Activated T-helper 9 cell treated with anti-CD3 and anti-CD28 coated beads, Interleukin-2, amount 50 U/mL, for 16 hours (primary cell): ENCODE data around the gene HPS1.

Experiments used
- DNase-seq: peaks from one replicate; pipeline ENCODE4 v3.0.0-alpha.2; 2020; ENCODE audit warnings: low read depth

Gene HPS1

DNA sequence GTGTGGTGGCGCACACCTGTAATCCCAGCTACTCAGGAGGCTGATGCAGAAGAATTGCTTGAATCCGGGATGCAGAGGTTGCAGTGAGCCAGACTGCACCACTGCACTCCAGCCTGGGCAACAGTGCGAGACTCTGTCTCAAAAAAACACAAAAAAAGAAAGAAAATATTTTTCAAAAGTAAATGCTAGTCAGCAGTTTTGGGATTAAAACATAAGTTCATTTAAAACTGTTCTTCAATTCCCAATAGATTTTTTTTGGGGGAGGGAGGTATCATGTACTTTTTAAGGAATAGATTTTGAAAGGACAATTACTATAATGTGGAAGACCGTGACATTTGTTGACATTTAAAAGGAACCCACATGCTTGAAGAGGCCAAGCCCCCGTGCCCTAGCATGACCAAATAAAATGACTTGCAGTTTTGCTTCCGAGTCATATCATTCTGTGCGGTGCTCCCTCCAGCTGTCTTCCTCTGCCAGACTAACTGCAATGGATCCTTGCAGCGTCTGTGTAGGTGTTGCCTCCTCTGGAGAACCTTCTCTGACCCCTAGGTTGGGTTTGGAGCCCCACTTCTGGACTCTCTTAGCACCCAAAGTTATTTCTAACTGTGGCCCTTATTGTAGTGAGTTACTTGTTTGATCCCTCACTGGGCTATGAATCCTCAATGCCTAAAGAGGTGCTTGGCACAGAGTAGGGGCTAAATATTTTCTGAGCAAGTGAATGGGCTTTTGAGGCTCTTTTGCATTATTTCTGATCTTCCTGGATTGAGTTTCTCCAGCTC, 17.4 kb upstream of the HPS1 start:
- no peak for DNase-seq

DNA sequence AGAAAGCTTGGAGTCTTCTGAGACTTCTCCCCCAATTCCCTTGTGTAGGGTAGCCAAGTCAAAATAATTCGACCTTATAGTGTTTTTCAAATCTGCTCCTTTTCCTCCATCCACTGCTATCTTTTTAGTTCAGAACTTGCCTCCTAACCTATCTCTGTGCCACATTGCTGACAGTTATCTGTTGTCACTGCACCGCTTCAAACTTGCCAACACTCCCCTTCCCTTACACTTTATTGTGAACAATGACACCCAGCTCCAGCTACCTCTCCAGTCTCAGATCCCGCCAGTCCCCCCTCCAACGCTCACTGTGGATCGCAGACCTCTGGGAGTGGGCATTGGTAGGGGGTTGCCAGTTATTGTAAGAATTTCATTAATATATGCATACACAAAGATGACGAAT, 16.3 kb upstream of the HPS1 start:
- DNase-seq = no peak

DNA sequence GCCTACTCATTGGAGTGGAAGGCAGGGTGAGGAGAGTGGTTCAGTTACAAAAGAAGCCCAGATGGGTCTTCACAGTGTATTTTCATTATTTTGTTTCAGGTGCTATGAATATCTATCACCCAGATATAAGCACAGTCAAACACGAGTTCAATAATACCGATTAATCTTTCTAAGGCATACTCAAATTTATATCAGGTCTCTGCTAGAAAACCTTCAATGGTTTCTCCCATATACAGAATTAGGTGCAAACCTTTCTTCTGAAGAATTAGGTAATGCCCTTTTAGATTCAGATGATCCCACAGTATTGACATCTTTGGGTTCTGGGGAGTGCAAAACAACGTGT, 14.7 kb upstream of the HPS1 start:
- no peak for DNase-seq

DNA sequence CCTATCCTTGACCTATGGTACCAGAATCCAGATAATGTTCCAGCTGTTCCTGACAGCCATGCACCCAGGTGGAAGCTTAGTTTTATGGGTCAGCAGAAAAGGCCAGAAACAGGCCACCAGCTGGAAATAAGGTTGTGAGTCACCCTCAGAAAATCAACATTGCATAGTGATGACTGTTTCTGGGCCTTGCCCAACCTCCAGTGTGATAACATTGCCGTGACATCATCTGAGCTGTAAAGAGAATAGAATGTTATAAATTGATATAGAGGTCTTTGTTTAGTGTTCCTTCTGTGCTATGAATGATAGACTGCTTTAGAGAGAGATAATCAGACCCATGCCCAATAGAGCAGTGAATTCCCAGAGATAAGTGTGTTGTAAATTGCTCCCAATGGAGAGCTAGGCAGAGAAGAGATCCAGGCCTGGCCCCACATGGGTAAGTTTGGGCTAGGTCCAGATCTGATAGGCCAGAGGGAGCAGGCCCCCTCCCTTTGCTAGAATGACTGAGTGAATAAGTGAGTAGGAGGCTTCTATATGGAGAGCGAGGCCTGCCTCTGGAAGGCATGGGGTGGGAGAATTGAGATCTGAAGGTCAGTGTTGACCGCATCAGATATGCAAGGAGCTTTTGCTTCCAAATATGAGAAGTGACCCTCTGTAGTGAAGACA, 14.2 kb upstream of the HPS1 start:
- DNase-seq = no peak

DNA sequence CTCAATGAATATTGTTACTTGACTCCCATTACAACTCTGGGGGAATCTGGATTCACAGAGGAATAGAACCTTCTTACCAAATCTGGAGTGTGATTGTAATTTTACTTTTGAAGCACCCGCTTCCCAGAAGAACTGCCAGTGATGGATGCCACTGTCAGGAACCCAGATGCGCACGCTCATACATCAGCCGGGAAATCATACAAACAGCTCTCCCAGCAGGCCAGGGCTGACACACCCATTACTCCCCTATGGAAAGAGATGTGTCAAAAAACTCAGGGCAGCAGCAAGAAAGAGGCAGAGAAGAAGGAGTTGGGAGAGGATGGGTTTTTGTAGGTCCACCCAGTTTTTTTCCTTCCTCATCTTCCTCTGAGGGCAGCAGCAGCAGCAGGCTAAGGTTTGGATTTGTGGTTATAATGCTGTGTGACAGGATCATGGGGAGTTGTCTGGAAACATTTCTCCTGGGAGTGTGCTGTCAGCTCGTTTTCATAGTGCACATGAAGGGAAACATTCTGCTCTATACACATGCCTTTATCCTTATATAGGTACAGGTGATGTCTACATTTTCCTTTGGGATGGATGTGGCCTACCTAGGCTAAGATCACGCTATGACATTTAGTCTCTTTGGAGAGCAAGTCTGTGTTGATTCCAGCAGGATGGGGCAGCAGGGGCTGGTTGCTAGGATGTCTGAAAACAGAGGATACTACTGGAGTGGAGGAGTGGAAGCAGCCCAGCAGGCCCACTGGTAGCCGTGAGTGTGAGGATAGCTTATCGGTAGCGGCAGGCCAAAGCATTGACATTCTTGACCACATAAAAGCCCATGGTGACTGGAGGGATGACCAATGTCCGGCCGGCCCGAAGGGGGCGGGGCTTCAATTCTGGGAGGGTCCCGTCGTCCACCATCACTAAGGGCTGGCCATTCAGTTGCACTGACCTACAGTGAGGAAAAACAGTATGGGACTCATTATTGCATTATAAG, 12.4 kb upstream of the HPS1 start:
- no peak for DNase-seq

DNA sequence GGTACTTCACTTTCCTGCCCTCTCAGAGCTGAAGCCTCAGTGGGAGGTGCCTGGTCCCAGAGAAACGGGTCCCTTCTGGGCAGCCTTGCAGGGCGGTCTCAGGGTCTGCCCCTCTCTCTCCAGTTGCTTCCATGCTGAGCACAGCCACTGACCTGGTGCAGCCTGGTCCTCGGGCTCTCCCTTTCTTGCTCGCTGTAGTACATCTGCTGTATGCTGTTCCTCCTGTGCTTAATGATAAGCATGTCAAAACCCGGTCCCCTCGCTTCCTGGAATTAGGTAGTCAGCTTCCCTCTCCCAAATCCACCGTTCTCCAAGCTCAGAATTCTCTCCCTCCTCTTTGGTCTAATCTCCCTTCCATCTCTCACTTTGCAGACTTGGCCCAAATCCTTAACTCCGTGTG, 11.0 kb upstream of the HPS1 start:
- no peak for DNase-seq

DNA sequence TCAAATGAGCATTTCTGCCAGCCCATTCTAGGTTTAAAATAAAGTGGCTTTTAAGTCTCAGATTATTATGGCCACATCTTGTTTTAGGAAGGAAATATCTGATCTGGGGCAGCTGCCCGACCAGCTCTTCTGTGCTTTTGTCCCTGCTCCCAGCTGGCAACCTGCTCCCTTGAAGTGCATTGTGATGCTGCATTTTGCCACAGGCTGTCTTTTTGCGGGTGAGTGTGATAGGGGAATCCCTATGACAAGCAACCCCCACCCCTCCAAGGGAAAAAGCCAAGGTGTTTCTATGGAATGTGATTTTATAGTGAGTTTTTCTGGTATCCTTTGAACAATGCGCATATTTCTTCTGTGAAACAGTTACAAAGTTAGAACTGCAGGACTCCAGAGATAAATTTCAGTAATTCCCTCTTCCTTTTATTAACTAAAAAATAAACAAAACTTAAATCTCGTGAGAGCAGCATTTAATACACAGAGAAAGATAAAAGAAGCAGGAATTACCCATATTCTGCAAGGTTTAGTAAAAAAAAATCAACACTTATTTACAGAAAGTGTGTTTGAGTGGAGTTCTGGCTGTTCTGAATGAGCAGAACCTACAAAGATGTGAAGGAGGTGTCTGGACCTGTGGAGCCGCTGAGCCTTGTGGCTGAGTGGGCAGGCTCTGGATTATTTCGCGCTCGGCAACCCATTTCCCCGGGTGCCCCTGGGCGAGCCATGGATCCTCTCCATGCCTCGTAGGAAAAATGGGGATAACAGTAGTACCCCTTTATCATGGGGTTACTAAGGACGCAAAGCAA, 10.1 kb upstream of the HPS1 start:
- no peak for DNase-seq

DNA sequence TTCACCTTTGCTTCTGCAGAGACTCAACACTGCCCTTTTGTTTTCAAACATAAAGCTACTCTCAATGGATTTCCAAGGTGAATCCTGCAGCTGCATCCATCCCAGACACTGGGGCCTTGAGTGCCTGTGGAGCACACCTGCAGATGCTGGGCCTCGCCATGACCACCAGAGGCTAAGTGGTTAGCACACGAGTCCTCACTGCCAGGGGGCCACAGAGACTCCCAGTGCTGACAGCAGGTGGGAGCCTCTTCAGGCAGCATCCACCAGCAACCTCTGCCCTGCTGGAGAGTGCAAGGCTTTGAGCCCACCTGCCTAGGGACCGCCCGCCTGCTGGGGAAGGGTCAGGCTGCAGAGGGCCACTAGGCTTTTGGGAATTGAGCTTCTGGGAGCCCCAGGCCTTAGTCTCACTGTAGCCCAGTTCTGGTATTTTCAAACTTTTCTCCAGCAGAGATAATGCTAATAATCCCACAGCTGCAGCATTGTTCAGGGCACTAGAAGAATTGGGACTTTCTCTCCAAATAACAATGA, 9.4 kb upstream of the HPS1 start:
- no peak for DNase-seq

DNA sequence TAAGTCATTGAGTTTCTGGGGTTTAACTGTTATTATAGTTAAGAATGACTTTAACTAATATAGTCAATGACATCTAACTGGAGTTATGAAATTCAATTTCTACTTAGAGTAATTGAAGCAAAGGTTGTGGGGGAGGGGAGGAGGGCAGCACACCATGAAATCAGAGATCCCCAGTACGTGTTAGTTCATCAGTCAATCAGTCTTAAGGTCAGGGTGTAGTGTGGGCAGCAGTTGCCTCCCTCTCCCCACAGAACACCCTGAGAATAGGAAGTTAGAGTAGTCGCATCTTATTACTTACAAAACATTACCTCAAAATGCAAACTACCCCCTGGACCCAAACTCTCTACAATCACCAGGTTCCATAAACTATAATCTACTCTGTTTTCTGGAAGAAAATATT, 7.0 kb upstream of the HPS1 start:
- DNase-seq = no peak

DNA sequence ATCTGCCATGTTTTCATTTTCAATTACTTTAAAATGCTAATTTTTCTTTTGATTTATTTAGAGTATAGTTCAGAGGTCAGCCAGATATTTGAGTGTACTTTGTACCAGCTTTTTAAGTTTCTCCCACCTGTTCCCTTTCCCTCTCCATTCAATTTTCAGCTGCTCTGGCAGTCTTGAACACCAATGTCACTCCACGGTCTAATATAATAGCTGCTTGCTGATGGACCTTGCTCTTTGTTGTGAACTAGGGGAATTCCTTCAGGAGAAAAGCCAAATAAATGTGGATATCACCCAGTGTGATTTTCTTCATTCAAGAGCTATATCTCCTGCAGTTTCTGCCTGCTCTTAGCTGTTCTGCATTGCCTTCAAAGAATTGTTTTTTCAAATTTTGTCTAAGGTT, 3.9 kb upstream of the HPS1 start:
- no peak for DNase-seq

DNA sequence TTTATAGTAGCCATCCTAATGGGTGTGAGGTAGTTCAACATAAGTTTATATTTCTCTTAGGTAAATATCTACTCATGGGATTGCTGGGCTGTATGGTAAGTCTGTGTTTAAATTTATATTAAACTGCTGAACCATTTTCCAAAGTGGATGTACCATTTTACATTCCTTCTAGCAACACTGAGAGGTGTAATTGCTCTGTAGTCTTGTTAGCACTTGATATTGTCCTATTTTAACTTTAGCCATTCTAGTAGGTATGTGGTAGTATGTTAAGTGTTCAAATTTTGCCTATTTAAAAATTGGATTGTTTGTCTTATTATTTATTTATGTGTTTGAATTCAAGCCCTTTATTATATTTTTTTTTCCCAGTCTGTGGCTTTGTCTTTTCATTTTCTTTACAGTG, 2.6 kb upstream of the HPS1 start:
- DNase-seq = no peak

DNA sequence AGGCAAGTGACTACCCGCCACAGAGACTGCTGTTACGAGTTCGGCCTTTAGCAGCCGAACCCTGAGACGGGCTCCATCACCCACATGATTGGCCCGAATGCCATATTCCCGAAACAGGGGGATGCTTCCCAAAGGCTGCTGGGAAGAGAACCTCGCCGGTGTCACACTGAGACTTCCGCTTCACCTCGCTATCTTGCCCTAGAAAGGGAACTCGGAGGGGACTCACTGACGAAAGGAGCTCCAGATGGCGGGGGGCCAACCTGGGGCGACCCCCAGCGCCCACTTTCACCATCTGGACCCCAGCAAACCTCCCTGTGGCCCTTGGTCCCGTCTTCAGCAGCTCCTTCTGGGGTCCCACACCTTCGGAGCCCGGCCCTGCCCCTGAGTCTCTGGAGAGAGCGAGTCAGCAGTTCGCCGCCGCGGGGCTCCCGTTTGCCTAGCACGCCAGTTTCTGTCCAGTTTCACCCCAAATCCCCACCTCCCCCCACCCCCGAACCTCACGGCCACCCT, 529 bp downstream of the HPS1 start:
- peak; percentile 20 for DNase-seq

DNA sequence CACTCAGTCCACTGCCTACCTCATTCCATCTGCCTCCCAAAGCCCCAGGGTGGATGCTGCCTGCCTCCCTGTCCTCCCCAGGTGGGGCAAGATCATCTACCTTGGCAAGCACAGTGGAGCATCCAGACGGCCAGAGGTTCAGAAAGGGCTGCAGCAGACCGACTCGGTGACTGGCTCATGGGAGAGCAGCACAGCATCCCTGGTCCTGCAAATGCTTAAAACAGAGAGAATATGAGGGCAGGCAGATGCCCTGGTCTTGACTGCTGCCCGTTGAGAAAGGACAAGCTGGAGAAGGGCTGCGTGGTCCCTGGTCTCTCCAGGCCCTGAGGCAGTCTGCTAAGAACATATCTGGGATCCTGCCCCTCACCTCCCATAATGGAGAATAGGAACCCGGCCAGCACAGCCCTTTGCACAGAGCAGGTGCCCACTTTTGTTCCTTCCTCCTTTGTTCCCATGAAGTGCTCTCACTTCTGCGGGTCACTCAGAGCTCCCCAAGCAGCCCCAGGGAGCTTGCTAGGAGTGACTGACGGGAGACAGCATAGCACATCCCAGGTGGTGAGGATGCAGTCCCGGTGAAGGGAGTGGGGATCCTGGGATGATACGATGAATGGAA, 1.4 kb downstream of the HPS1 start:
- no peak for DNase-seq

DNA sequence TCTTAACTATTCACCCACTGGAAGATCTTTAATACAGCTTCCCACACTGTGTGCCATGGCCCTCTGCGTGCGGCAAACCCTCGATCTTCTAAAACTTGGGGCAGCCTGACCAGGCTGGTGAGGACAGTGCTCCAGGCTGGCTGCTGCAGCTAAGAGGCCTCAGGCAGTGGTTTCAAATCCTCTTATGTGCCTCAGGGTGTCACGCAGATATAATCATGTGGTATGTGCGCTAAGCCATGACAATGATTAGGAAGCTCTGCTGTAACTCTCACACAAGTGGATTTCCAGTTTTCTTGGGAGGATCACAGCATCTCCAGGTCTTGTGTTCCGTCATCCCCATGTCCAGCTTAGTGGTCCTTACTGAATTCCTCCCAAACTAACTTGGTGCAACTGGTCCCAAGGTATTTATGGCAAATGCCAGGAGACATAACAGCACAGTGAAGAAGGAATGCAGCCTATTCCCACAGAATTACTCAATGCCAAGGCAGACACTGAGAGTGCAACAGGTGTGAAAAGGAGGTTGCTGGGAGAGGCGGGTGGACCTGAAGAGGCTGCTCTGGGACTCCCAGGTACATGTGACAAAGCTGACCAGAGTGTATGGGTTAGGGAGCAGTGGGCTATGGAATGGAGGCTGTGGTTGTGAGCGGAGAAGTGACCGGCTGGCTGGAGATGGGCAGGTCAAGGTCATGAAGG, 2.3 kb downstream of the HPS1 start:
- DNase-seq = no peak

DNA sequence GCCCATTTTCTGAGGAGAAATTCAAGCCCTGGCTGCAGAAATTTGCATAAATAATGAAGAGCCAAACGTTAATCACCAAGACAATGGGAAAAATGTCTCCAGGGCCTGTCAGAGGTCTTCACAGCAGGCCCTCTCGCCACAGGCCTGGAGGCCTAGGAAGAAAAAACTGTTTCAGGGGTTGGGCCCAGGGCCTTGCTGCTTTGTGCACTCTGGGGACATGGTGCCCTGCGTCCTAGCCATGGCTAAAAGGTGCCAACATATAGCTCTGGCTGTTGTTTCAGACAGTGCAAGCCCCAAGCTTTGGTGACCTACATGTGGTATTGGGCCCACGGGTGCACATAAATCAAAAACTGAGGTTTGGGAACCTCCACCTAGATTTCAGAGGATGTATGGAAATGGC, 8.0 kb downstream of the HPS1 start:
- DNase-seq = no peak

DNA sequence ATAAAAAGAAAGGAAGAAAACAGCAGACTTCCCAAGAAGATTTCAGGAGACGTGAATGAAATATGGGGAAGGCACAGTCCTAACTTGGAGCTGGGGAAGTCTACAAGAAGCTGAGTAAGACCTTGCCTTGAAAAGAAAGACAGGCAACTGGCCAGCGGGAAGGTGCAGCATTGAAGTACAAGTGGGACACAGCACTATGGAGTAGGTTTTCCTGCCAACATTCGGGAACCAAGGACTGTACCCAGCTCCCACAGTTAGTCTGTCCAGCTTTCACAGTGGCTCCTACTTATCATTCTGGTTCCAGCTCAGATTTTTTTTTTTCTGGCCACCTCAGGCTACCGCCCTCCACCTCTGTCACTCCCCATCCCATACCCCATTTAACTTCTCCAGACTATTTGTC, 10.0 kb downstream of the HPS1 start:
- DNase-seq = no peak

DNA sequence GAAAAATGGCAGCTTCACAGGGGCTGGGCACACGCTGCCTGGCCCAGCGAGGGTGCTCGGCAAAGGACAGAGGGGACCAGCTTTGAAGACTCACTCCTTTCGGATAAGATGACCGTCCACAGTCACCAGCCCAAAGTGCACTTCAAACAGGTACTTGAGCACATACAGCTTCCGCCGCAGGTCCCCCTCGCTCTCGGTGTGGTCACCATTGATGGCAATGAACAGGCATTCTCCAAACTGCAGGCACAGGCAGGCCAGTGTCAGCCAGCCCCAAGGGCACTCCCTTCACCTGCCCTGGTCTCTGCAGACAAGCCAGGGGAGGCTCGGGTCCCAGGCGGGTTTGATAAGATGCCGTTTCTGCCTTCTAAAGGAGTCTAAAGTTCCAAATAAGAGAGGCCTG, 11.6 kb downstream of the HPS1 start:
- no peak for DNase-seq

DNA sequence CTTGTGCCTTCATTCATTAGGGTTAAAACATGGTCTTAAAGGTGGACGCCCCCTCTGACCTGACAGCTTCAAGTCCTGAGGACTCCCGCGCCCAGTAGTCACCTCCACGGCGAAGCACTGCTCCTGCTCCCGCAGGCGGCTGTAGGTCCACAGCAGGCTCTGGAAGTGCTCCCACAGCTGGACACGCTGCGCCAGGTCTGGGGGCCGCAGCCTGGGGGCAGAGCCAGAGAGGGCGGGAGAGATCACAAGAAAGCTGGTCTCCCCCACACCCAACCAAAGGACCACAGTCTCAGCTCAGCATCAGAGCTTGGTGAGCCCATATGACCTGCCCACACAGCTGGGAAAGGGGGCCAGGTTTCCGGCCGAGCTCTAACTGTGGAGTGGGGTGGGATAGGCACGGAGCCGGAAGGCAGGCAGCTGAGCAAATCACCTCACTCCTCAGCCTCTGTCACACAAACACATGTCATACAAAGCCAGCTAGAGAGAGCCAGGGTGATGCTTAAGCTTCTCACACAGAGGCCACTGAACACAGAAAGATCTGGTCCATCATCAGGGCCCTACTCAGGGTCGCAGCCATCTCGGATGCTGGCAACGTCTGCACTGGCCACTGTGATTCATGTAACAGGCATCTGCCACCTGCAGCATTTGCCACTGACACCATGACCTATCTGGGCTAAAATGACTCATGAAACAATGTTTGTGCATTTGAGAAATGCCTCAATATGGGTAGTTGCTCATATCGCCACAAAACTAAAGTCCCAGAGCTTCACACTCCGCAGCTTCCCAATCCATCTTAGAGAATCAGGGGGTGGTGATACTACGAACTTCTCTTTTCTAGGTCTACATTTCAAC, 12.6 kb downstream of the HPS1 start:
- no peak for DNase-seq

DNA sequence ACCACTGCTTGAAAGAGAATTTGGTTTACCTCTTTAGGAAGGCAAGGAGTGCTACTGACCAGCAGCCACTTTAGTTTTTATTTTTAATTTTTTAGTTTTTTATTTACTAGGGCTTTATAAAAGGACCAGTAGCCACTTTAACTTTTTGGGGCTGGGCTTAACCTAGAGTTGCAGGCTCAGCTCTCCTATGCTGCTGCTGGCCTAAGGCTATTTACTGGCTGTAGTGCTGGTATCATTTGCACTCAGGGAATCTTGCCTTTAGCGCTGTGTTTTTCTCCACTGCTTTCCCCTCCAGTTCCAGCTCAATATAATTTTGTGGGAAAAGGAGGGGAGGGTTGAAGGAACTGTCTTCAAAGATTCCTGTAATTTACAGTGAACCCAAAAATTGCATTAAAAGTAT, 13.4 kb downstream of the HPS1 start:
- DNase-seq = no peak

DNA sequence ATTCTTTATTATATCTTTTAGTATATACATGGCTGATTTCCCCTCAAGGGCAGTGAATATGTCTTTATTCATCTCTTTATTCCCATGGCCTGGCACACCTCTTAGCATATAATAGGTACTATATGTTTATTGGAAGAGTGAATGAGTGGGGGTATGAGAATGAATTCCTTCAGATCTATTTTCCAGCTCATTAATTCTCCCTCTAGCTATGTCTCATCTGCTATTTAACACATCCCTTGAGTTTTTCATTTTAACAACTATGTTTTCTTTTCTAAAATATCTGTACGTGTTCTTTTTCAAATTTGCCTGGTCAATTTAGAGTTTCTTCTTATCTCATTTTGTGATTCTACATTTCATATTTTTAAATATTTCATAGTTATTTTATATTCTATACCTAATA, 14.4 kb downstream of the HPS1 start:
- DNase-seq = no peak
